Stimulated activated CD4-positive, alpha-beta T cell treated with anti-CD3 and anti-CD28 coated beads, Interleukin-15, amount 100 ng/mL, for 24 hours (primary cell): Measurements from ENCODE around the gene TAOK1.
"Not testable (repeated sequence)": the region's sequence is repeated elsewhere in the genome, so short reads cannot be mapped to it uniquely, and the experiment has no call there.

Experiments
- DNase-seq: peaks from one replicate; pipeline ENCODE4 v3.0.0-alpha.2; 2020

TAOK1 gene

GRCh38 chr17:29389982-29390850 is at the start of gene TAOK1:
Gene TAOK1, plus strand, starts transcription at chr17:29390363. Its CDS starts 61,186 bp downstream, at chr17:29451549.
- peak; percentile 99 for DNase-seq

- no peak for DNase-seq
Measured at GRCh38 chr17:29341726-29342125, 48.4 kb upstream of the TAOK1 start.

- DNase-seq = no peak
Measured at GRCh38 chr17:29342158-29342765, 47.9 kb upstream of the TAOK1 start.

- DNase-seq = no peak
Measured at GRCh38 chr17:29344201-29344856, 45.8 kb upstream of the TAOK1 start.

- DNase-seq = no peak
Measured at GRCh38 chr17:29345066-29345465, 45.1 kb upstream of the TAOK1 start.

GRCh38 chr17:29345470-29345869 is 44.7 kb upstream of the TAOK1 start:
- not testable (repeated sequence) for DNase-seq

- DNase-seq = no peak
Measured at GRCh38 chr17:29346462-29346861, 43.7 kb upstream of the TAOK1 start.

- DNase-seq = no peak
Measured at GRCh38 chr17:29347831-29348629, 42.1 kb upstream of the TAOK1 start.

- DNase-seq = no peak
Measured at GRCh38 chr17:29349409-29349808, 40.8 kb upstream of the TAOK1 start.

GRCh38 chr17:29352146-29352545 is 38.0 kb upstream of the TAOK1 start:
- DNase-seq = no peak

GRCh38 chr17:29357232-29357631 is 32.9 kb upstream of the TAOK1 start:
- DNase-seq = no peak

GRCh38 chr17:29357821-29358232 is 32.3 kb upstream of the TAOK1 start:
- DNase-seq = no peak

- no peak for DNase-seq
Measured at GRCh38 chr17:29358416-29358815, 31.7 kb upstream of the TAOK1 start.

- DNase-seq = no peak
Measured at GRCh38 chr17:29359777-29360176, 30.4 kb upstream of the TAOK1 start.

GRCh38 chr17:29363716-29364115 is 26.4 kb upstream of the TAOK1 start:
- DNase-seq = no peak

- DNase-seq = no peak
Measured at GRCh38 chr17:29364691-29365090, 25.5 kb upstream of the TAOK1 start.

- no peak for DNase-seq
Measured at GRCh38 chr17:29368161-29368560, 22.0 kb upstream of the TAOK1 start.

GRCh38 chr17:29368926-29369325 is 21.2 kb upstream of the TAOK1 start:
- no peak for DNase-seq

- peak; percentile 42 for DNase-seq
Measured at GRCh38 chr17:29369831-29370735, 20.1 kb upstream of the TAOK1 start.

- DNase-seq = no peak
Measured at GRCh38 chr17:29376667-29377270, 13.4 kb upstream of the TAOK1 start.

- DNase-seq = no peak
Measured at GRCh38 chr17:29378500-29378899, 11.7 kb upstream of the TAOK1 start.
